ENCODE measurements around the gene OAS1.
"Not testable (repeated sequence)": the region's sequence is repeated elsewhere in the genome, so short reads cannot be mapped to it uniquely, and the experiment has no call there.

The OAS1 gene

GRCh38 chr12:112937741-112938719, 31.3 kb downstream of the OAS1 start, which contains the start of gene OAS3:
Gene OAS3 (plus strand): TSS chr12:112938474. CDS start chr12:112938531, 57 bp downstream.
- peak; percentile 56 for DNase-seq

GRCh38 chr12:112938751-112939150, 32.0 kb downstream of the OAS1 start:
- DNase-seq, result no peak

GRCh38 chr12:112939761-112940381, 33.1 kb downstream of the OAS1 start:
- DNase-seq, result no peak

GRCh38 chr12:112941528-112942335, 35.0 kb downstream of the OAS1 start:
- DNase-seq, result no peak

- DNase-seq, result no peak
These were observed 35.8 kb downstream of the OAS1 start for GRCh38 chr12:112942572-112942971.

GRCh38 chr12:112944024-112944690, 37.4 kb downstream of the OAS1 start:
- no peak for DNase-seq

GRCh38 chr12:112945515-112945914, 38.8 kb downstream of the OAS1 start:
- no peak for DNase-seq

- no peak for DNase-seq
These were observed 39.7 kb downstream of the OAS1 start for GRCh38 chr12:112946236-112947000.

- DNase-seq, result no peak
These were observed 40.6 kb downstream of the OAS1 start for GRCh38 chr12:112947314-112947713.

GRCh38 chr12:112947761-112948160, 41.0 kb downstream of the OAS1 start:
- no peak for DNase-seq

- DNase-seq, result no peak
These were observed 42.0 kb downstream of the OAS1 start for GRCh38 chr12:112948806-112949205.

- DNase-seq, result no peak
These were observed 43.9 kb downstream of the OAS1 start for GRCh38 chr12:112950701-112951100.

- DNase-seq, result not testable (repeated sequence)
These were observed 50.4 kb downstream of the OAS1 start for GRCh38 chr12:112957125-112957524.

GRCh38 chr12:112961074-112961473, 54.3 kb downstream of the OAS1 start:
- DNase-seq, result no peak

GRCh38 chr12:112961536-112961935, 54.8 kb downstream of the OAS1 start:
- DNase-seq, result no peak

- DNase-seq, result no peak
These were observed 55.8 kb downstream of the OAS1 start for GRCh38 chr12:112962561-112962960.

GRCh38 chr12:112963227-112963861, 56.6 kb downstream of the OAS1 start:
- DNase-seq, result no peak

- DNase-seq, result no peak
These were observed 57.4 kb downstream of the OAS1 start for GRCh38 chr12:112964067-112964670.

GRCh38 chr12:112964915-112965314, 58.2 kb downstream of the OAS1 start:
- DNase-seq, result no peak

GRCh38 chr12:112965643-112966042, 58.9 kb downstream of the OAS1 start:
- no peak for DNase-seq

- DNase-seq, result no peak
These were observed 60.5 kb downstream of the OAS1 start for GRCh38 chr12:112967306-112967705.
